Gastrocnemius medialis (tissue), 4 donors: ENCODE results near the gene PPIE. TPM values are rescaled to one million over a fixed set of nuclear protein-coding genes. Genes with fewer than 3 reads are reported as not detected.

Source experiments
- ATAC-seq, 2 donors: fragments of 150-250 bp; one replicate each; pipeline ENCODE4 v1.9.1; 2016
- DNase-seq, 2 donors: peaks; one replicate each; pipeline ENCODE4 v3.0.0-alpha.2; 2019
- H3K27ac ChIP-seq, 4 donors: fragments of 200-600 bp; sonication (generic); 1 replicate in 1 of 4; 2 replicates in 3 of 4; pipeline ENCODE4 v1.5.1; 2016 to 2018; ENCODE audit warnings: mild to moderate bottlenecking in 2 of 4, moderate library complexity in 1 of 4
- H3K27me3 ChIP-seq, 3 donors: fragments of 200-600 bp; sonication (generic) in 2 of 3; 1 replicate in 1 of 3; 2 replicates in 2 of 3; pipeline versions ENCODE4 v1.5.1 to v1.6.0; 2016 to 2019; ENCODE audit warnings: mild to moderate bottlenecking in 1 of 3, moderate library complexity in 1 of 3
- H3K36me3 ChIP-seq, 2 donors: fragments of 200-600 bp; sonication (generic) in 1 of 2; one replicate each; pipeline ENCODE4 v1.5.1; 2017 to 2018
- H3K4me1 ChIP-seq, 2 donors: fragments of 200-600 bp; sonication (generic) in 1 of 2; one replicate each; pipeline ENCODE4 v1.5.1; 2016 to 2017; ENCODE audit warnings: mild to moderate bottlenecking in 2 of 2
- H3K4me3 ChIP-seq, 4 donors: fragments of 200-600 bp; sonication (generic) in 3 of 4; 1 replicate in 1 of 4; 2 replicates in 3 of 4; pipeline ENCODE4 v1.5.1; 2016 to 2019; ENCODE audit warnings: mild to moderate bottlenecking in 2 of 4
- H3K9me3 ChIP-seq, 3 donors: fragments of 200-600 bp; sonication (generic) in 2 of 3; 1 replicate in 1 of 3; 2 replicates in 2 of 3; pipeline ENCODE4 v1.5.1; 2016 to 2019
- CTCF ChIP-seq, 5 experiments: fragments of 450-650 bp in 3 of 5; fragments of 200-600 bp in 2 of 5; sonication (generic) in 2 of 5; IDR thresholded peaks in 4 of 5; conservative IDR thresholded peaks in 1 of 5; 1 replicate in 4 of 5; 2 replicates in 1 of 5; pipeline ENCODE4 v1.5.1; 2016 to 2019; ENCODE audit warnings: antibody characterized with exemption in 5 of 5, mild to moderate bottlenecking in 3 of 5, moderate library complexity in 3 of 5
- POLR2A ChIP-seq, 2 donors: fragments of 450-650 bp; IDR thresholded peaks; one replicate each; pipeline ENCODE4 v1.6.1; 2017; ENCODE audit warnings: antibody characterized with exemption in 2 of 2, mild to moderate bottlenecking in 2 of 2, moderate library complexity in 2 of 2
- in situ Hi-C, 4 donors: fragments of 200-750 bp; cut with MboI; loops; one replicate each; pipeline versions ENCODE4 v1.15.0 to v1.8.0; 2017; ENCODE audit warnings: low sequenced_read_pairs in 4 of 4
- intact Hi-C: fragments of 100-400 bp; cut with DNase I; formaldehyde crosslinking; loops from one replicate; pipeline ENCODE4 v1.15.1; 2023; ENCODE audit warnings: low total_unique reads
- total RNA-seq, 4 donors: library from RNA; depleted of rRNA; stranded (reverse); fragments of >200 nt; gene quantifications; one replicate each; pipeline versions ENCODE4 v1.1.0 to v1.2.3, GENCODE V29; 2016

PPIE gene
- total RNA-seq, 4 donors from 2014 or later: 22.9 to 30.1 (median 27.2) TPM

- TF ChIP-seq POLR2A (IDR thresholded peaks at IDR 0.05) (no peak), CTCF (IDR thresholded peaks at IDR 0.05 in 4 of 5, conservative IDR thresholded peaks at IDR 0.05 in 1 of 5) (no peak)
- no peak overlapping the region for H3K4me3 ChIP-seq
- intact Hi-C loops (no loop called here), in situ Hi-C loops (no loop called here)
- H3K27me3 ChIP-seq: no peaks in the 10 kb centered on the region
- no peak overlapping the region for H3K27ac ChIP-seq
- no peaks in the 10 kb centered on the region for H3K4me1 ChIP-seq
- no peaks in the 10 kb centered on the region for H3K36me3 ChIP-seq
- no peak for DNase-seq
- no peaks in the 10 kb centered on the region for H3K9me3 ChIP-seq
- no peak for ATAC-seq
Measured at GRCh38 chr1:39808784-39809517, 70.3 kb downstream of the PPIE start.

- in situ Hi-C loops (no loop called here), intact Hi-C loops (no loop called here)
- Histone ChIP-seq H3K36me3 (no peaks in the 10 kb centered on the region), H3K4me3 (no peak overlapping the region), H3K27me3 (no peaks in the 10 kb centered on the region), H3K27ac (no peak overlapping the region), H3K4me1 (no peaks in the 10 kb centered on the region), H3K9me3 (no peaks in the 10 kb centered on the region)
- no peak for DNase-seq
- TF ChIP-seq CTCF (IDR thresholded peaks at IDR 0.05 in 4 of 5, conservative IDR thresholded peaks at IDR 0.05 in 1 of 5) (no peak), POLR2A (IDR thresholded peaks at IDR 0.05) (no peak)
- ATAC-seq: no peak
Measured at GRCh38 chr1:39812913-39813312, 74.2 kb downstream of the PPIE start.

Other genes starting within 250 kb of the PPIE start
- gene BMP8A, start 247.2 kb upstream of the PPIE start, total RNA-seq: 1 to 10 TPM in 1 of 4 donors, under 1 TPM in 1, not detected in 2; 0.31 to 1.3 TPM
- gene PABPC4, start 162.1 kb upstream of the PPIE start, total RNA-seq: 100 to 1,000 TPM; 259 to 468 (median 371) TPM
- 1 to 10 TPM in 3 of 4 donors, under 1 TPM in 1; 0.78 to 3.3 (median 2.4) TPM for gene HEYL, start 99.2 kb upstream of the PPIE start, total RNA-seq
- 10 to 100 TPM; 10.8 to 85.5 (median 59.9) TPM for gene NT5C1A, start 66.8 kb upstream of the PPIE start, total RNA-seq
- 1 to 10 TPM in 3 of 4 donors, under 1 TPM in 1; 0.92 to 9.0 (median 3.2) TPM for gene HPCAL4, start 47.4 kb upstream of the PPIE start, total RNA-seq
- under 1 TPM in 1 of 4 donors, not detected in 3; 0.86 TPM for gene OXCT2, start 32.5 kb downstream of the PPIE start, total RNA-seq
- gene BMP8B, start 50.0 kb downstream of the PPIE start, total RNA-seq: under 1 TPM in 3 of 4 donors, not detected in 1; 0.12 to 0.31 (median 0.15) TPM
- 10 to 100 TPM in 2 of 4 donors, 1 to 10 TPM in 2; 6.2 to 24.6 (median 9.8) TPM for gene TRIT1, start 144.6 kb downstream of the PPIE start, total RNA-seq
- 1 to 10 TPM in 1 of 4 donors, under 1 TPM in 1, not detected in 2; 0.35 to 1.1 TPM for gene MYCL, start 163.0 kb downstream of the PPIE start, total RNA-seq
- gene MFSD2A, start 216.3 kb downstream of the PPIE start, total RNA-seq: 1 to 10 TPM in 2 of 4 donors, not detected in 2; 1.0 to 2.1 TPM